Nucleus accumbens (tissue), 56 donors: ENCODE data around the gene GPR155.

Source experiments
- DNase-seq, 56 donors: peaks; one replicate each; lab custom pipeline; 2025; lab: John Stamatoyannopoulos, UW

The GPR155 gene

GRCh38 chr2:174385201-174385600 lies 101.6 kb downstream of the GPR155 start:
- DNase-seq: no peak

- DNase-seq: no peak
These were observed 103.0 kb downstream of the GPR155 start for GRCh38 chr2:174383796-174384195.
